ENCODE results near the gene FRYL. TPM values are rescaled to one million over a fixed set of nuclear protein-coding genes. Genes with fewer than 3 reads are reported as not detected.

The FRYL gene
- total RNA-seq, result 50.2 and 72.7 TPM in 2 replicates

GRCh38 chr4:48779998-48780864, at the start of gene FRYL:
Gene FRYL, minus strand, starts transcription at chr4:48780279. Its CDS starts 145,869 bp downstream, at chr4:48634410.

GRCh38 chr4:48490012-48490679, 289.9 kb downstream of the FRYL start, which contains the start of gene ZAR1:
Gene ZAR1, plus strand, starts transcription at chr4:48490252. Its CDS starts 40 bp downstream, at chr4:48490292.

GRCh38 chr4:48483006-48483776, 296.9 kb downstream of the FRYL start, which contains the start of gene SLC10A4:
Gene SLC10A4, plus strand, starts transcription at chr4:48483343. Its CDS starts 219 bp downstream, at chr4:48483562.

Other genes with a start within 250 kb of the FRYL start
- gene OCIAD1, start 50.8 kb upstream of the FRYL start, total RNA-seq, result 99.2 and 104 TPM in 2 replicates
- 11.6 and 15.9 TPM in 2 replicates for gene OCIAD2, start 126.5 kb upstream of the FRYL start, total RNA-seq
- gene CWH43, start 206.0 kb upstream of the FRYL start, total RNA-seq, result not detected in 2 replicates